ENCODE measurements around the gene TGM2. TPM values are rescaled to one million over a fixed set of nuclear protein-coding genes. Genes with fewer than 3 reads are reported as not detected.

The TGM2 gene
- total RNA-seq, 2 donors from 2014 or later, result 0.27 to 0.37 TPM

GRCh38 chr20:38168791-38169589 lies 3.9 kb upstream of the TGM2 start:
- no peaks in the 10 kb centered on the region for H3K36me3 ChIP-seq (ENCODE audit: control insufficient read depth, insufficient read depth, low read length)
- no peak overlapping the region for H3K4me3 Mint-ChIP-seq
- peaks cover 5% of the 10 kb centered on the region for H3K27me3 ChIP-seq (ENCODE audit: control insufficient read depth, insufficient read depth, low read length, poor library complexity, severe bottlenecking)
- no peaks in the 10 kb centered on the region for H3K9me3 ChIP-seq (ENCODE audit: control insufficient read depth, low read length)
- no peak for DNase-seq
- no peak for TF ChIP-seq CTCF (conservative IDR thresholded peaks at IDR 0.05)
- H3K4me1 Mint-ChIP-seq, result no peaks in the 10 kb centered on the region
- no peaks in the 10 kb centered on the region for H3K4me1 ChIP-seq (ENCODE audit: control insufficient read depth, insufficient read depth, low read length)
- H3K27ac ChIP-seq (ENCODE audit: low read depth, low read length), result no peak overlapping the region
- no peaks in the 10 kb centered on the region for H3K36me3 Mint-ChIP-seq (ENCODE audit: low read depth)
- no peaks in the 10 kb centered on the region for H3K9me3 Mint-ChIP-seq
- peaks cover 10% of the 10 kb centered on the region for H3K27me3 Mint-ChIP-seq (ENCODE audit: insufficient read depth)
- H3K9ac ChIP-seq (ENCODE audit: extremely low read depth, low read length, poor library complexity, severe bottlenecking), result no peak overlapping the region
- no peak overlapping the region for H3K27ac Mint-ChIP-seq
- H3K4me3 ChIP-seq (ENCODE audit: low read length), result no peak overlapping the region
- 86 to 89% methylated on average over 4 to 7 of the region's 8 CpGs for WGBS, 2 experiments (ENCODE audit: insufficient coverage in 1 of 2, insufficient read length in 1 of 2)

GRCh38 chr20:38167851-38168760 lies 3.0 kb upstream of the TGM2 start:
- H3K36me3 Mint-ChIP-seq (ENCODE audit: low read depth), result no peaks in the 10 kb centered on the region
- H3K4me1 Mint-ChIP-seq, result no peaks in the 10 kb centered on the region
- peak; percentile 67 for DNase-seq
- Histone ChIP-seq H3K9ac (ENCODE audit: extremely low read depth, low read length, poor library complexity, severe bottlenecking) (no peak overlapping the region), H3K36me3 (ENCODE audit: control insufficient read depth, insufficient read depth, low read length) (no peaks in the 10 kb centered on the region), H3K27me3 (ENCODE audit: control insufficient read depth, insufficient read depth, low read length, poor library complexity, severe bottlenecking) (peaks cover 5% of the 10 kb centered on the region), H3K4me3 (ENCODE audit: low read length) (no peak overlapping the region), H3K27ac (ENCODE audit: low read depth, low read length) (no peak overlapping the region), H3K9me3 (ENCODE audit: control insufficient read depth, low read length) (no peaks in the 10 kb centered on the region), H3K4me1 (ENCODE audit: control insufficient read depth, insufficient read depth, low read length) (no peaks in the 10 kb centered on the region)
- H3K4me3 Mint-ChIP-seq, result no peak overlapping the region
- H3K27ac Mint-ChIP-seq, result peak overlapping the region; percentile 29
- peaks cover 10% of the 10 kb centered on the region for H3K27me3 Mint-ChIP-seq (ENCODE audit: insufficient read depth)
- no peaks in the 10 kb centered on the region for H3K9me3 Mint-ChIP-seq
- WGBS, 2 experiments (ENCODE audit: insufficient coverage in 1 of 2, insufficient read length in 1 of 2), result 0 to 59% methylated on average over 1 to 7 of the region's 7 CpGs
- TF ChIP-seq CTCF (conservative IDR thresholded peaks at IDR 0.05), result no peak

- Mint-ChIP-seq H3K36me3 (ENCODE audit: low read depth) (no peaks in the 10 kb centered on the region), H3K4me1 (no peaks in the 10 kb centered on the region), H3K27me3 (ENCODE audit: insufficient read depth) (peaks cover 10% of the 10 kb centered on the region), H3K9me3 (no peaks in the 10 kb centered on the region), H3K27ac (peak overlapping the region; percentile 29), H3K4me3 (no peak overlapping the region)
- Histone ChIP-seq H3K9ac (ENCODE audit: extremely low read depth, low read length, poor library complexity, severe bottlenecking) (no peak overlapping the region), H3K9me3 (ENCODE audit: control insufficient read depth, low read length) (no peaks in the 10 kb centered on the region), H3K4me3 (ENCODE audit: low read length) (no peak overlapping the region), H3K27me3 (ENCODE audit: control insufficient read depth, insufficient read depth, low read length, poor library complexity, severe bottlenecking) (peaks cover 5% of the 10 kb centered on the region), H3K36me3 (ENCODE audit: control insufficient read depth, insufficient read depth, low read length) (no peaks in the 10 kb centered on the region), H3K27ac (ENCODE audit: low read depth, low read length) (no peak overlapping the region), H3K4me1 (ENCODE audit: control insufficient read depth, insufficient read depth, low read length) (no peaks in the 10 kb centered on the region)
- no peak for DNase-seq
- WGBS, 2 experiments (ENCODE audit: insufficient coverage in 1 of 2, insufficient read length in 1 of 2), result 88 to 98% methylated on average over 6 to 8 of the region's 8 CpGs
- TF ChIP-seq CTCF (conservative IDR thresholded peaks at IDR 0.05), result no peak
These were observed 2.3 kb upstream of the TGM2 start for GRCh38 chr20:38167328-38167850.
